ENCODE data around the gene MEAK7. TPM values are rescaled to one million over a fixed set of nuclear protein-coding genes. Genes with fewer than 3 reads are reported as not detected.

MEAK7 gene, protein sequence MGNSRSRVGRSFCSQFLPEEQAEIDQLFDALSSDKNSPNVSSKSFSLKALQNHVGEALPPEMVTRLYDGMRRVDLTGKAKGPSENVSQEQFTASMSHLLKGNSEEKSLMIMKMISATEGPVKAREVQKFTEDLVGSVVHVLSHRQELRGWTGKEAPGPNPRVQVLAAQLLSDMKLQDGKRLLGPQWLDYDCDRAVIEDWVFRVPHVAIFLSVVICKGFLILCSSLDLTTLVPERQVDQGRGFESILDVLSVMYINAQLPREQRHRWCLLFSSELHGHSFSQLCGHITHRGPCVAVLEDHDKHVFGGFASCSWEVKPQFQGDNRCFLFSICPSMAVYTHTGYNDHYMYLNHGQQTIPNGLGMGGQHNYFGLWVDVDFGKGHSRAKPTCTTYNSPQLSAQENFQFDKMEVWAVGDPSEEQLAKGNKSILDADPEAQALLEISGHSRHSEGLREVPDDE
- 53.1 and 54.9 TPM in 2 replicates for total RNA-seq

GRCh38 chr16:84504420-84505248 is at the start of gene MEAK7:
MEAK7 (minus strand) TSS chr16:84504659; CDS start chr16:84498086, 6,573 bp downstream.

Other genes with a start within 250 kb of the MEAK7 start
- not detected in 2 replicates for gene WFDC1, start 209.8 kb downstream of the MEAK7 start, total RNA-seq
- 0.70 and 1.4 TPM in 2 replicates for gene ATP2C2, start 136.1 kb downstream of the MEAK7 start, total RNA-seq
- gene COTL1, start 113.4 kb upstream of the MEAK7 start, total RNA-seq: 209 and 287 TPM in 2 replicates
- 39.9 and 58.4 TPM in 2 replicates for gene KLHL36, start 143.9 kb upstream of the MEAK7 start, total RNA-seq
- gene USP10, start 195.3 kb upstream of the MEAK7 start, total RNA-seq: 43.4 and 56.0 TPM in 2 replicates

Data from hair follicular keratinocyte (primary cell).